ENCODE data around the gene LXN. TPM values are rescaled to one million over a fixed set of nuclear protein-coding genes. Genes with fewer than 3 reads are reported as not detected.

The LXN gene
- total RNA-seq, 1 donor from 2014 or later: not detected

Other genes with a start within 250 kb of the LXN start
- gene MLF1, start 101.5 kb downstream of the LXN start, total RNA-seq: 11.7 and 13.2 TPM in 2 replicates
- 58.1 and 88.1 TPM in 2 replicates for gene GFM1, start 28.1 kb downstream of the LXN start, total RNA-seq
- not detected in 2 replicates for gene RARRES1, start 59.8 kb upstream of the LXN start, total RNA-seq
- 56.8 and 57.1 TPM in 2 replicates for gene MFSD1, start 129.4 kb upstream of the LXN start, total RNA-seq